Fibroblast of lung (primary cell): ENCODE data around the gene FAM227A.

Experiments
- CTCF ChIP-seq, 2 donors: IDR thresholded peaks in 1 of 2; conservative IDR thresholded peaks in 1 of 2; 1 replicate in 1 of 2; 2 replicates in 1 of 2; pipeline ENCODE4 v1.5.1; 2011 to 2012; ENCODE audit warnings: low read length in 2 of 2, control low read depth in 1 of 2, inconsistent platforms in 1 of 2, low read depth in 1 of 2, mild to moderate bottlenecking in 1 of 2
- EZH2 ChIP-seq: IDR thresholded peaks from 2 replicates; pipeline ENCODE4 v1.5.1; 2012; ENCODE audit warnings: low read length, control low read depth, mild to moderate bottlenecking; ENCODE audit errors: missing control alignments

- TF ChIP-seq EZH2: no peak
- no peak for TF ChIP-seq CTCF (conservative IDR thresholded peaks at IDR 0.05 in 1 of 2, IDR thresholded peaks at IDR 0.05 in 1 of 2; ENCODE audit: low read depth in 1 of 2, low read length in 2 of 2)
Measured at GRCh38 chr22:38649841-38650522, 6.2 kb downstream of the FAM227A start.
